Measurements from ENCODE around the gene EFNA3. TPM values are rescaled to one million over a fixed set of nuclear protein-coding genes. Genes with fewer than 3 reads are reported as not detected.
A peak's percentile ranks its signal among the peaks of the same experiment; 100 is the strongest.

EFNA3 gene
- 5.2 TPM for polyA plus RNA-seq (2013, experiment 1 of 2; ENCODE audit: insufficient read length)
- 4.6 TPM for polyA plus RNA-seq (2013, experiment 2 of 2; ENCODE audit: insufficient read length)

- DNase-seq, result peak; percentile 54
These were observed at the start of gene EFNA3 for GRCh38 chr1:155078469-155079209. Gene EFNA3 (plus strand): TSS chr1:155078837. CDS start chr1:155078942, 105 bp downstream.

- DNase-seq, result no peak
These were observed 49.0 kb upstream of the EFNA3 start for GRCh38 chr1:155029513-155030242.

- DNase-seq, result no peak
These were observed 48.3 kb upstream of the EFNA3 start for GRCh38 chr1:155030243-155030795.

- no peak for DNase-seq
These were observed 47.7 kb upstream of the EFNA3 start for GRCh38 chr1:155030899-155031298.

GRCh38 chr1:155032886-155033285 lies 45.8 kb upstream of the EFNA3 start:
- no peak for DNase-seq

- no peak for DNase-seq
These were observed 45.1 kb upstream of the EFNA3 start, which contains the start of the genes DCST1 and DCST2 for GRCh38 chr1:155033524-155033923. Gene DCST1 (plus strand): TSS chr1:155033824. CDS start chr1:155034037, 213 bp downstream. Gene DCST2 (minus strand): TSS chr1:155033781. CDS start chr1:155033701, 80 bp downstream.

GRCh38 chr1:155034318-155035208 lies 44.1 kb upstream of the EFNA3 start:
- no peak for DNase-seq

- no peak for DNase-seq
These were observed 42.7 kb upstream of the EFNA3 start for GRCh38 chr1:155035936-155036335.

- no peak for DNase-seq
These were observed 41.6 kb upstream of the EFNA3 start for GRCh38 chr1:155037043-155037442.

GRCh38 chr1:155037851-155038441 lies 40.7 kb upstream of the EFNA3 start:
- DNase-seq, result no peak

- DNase-seq, result no peak
These were observed 39.9 kb upstream of the EFNA3 start for GRCh38 chr1:155038602-155039307.

- DNase-seq, result no peak
These were observed 39.3 kb upstream of the EFNA3 start for GRCh38 chr1:155039308-155039669.

- DNase-seq, result no peak
These were observed 38.1 kb upstream of the EFNA3 start for GRCh38 chr1:155040358-155041093.

- no peak for DNase-seq
These were observed 35.8 kb upstream of the EFNA3 start for GRCh38 chr1:155042789-155043188.

- DNase-seq, result no peak
These were observed 35.3 kb upstream of the EFNA3 start for GRCh38 chr1:155043301-155043702.

GRCh38 chr1:155043793-155044192 lies 34.8 kb upstream of the EFNA3 start:
- no peak for DNase-seq

- DNase-seq, result no peak
These were observed 34.3 kb upstream of the EFNA3 start for GRCh38 chr1:155044365-155044764.

- peak; percentile 77 for DNase-seq
These were observed 33.6 kb upstream of the EFNA3 start for GRCh38 chr1:155044812-155045657.

All from fibroblast of skin of back (primary cell).